ENCODE results near the gene COL4A3.

COL4A3 gene

GRCh38 chr2:227339098-227339599, 174.7 kb downstream of the COL4A3 start:
- no peak for DNase-seq (ENCODE audit: low read depth, low spot score)

DNA sequence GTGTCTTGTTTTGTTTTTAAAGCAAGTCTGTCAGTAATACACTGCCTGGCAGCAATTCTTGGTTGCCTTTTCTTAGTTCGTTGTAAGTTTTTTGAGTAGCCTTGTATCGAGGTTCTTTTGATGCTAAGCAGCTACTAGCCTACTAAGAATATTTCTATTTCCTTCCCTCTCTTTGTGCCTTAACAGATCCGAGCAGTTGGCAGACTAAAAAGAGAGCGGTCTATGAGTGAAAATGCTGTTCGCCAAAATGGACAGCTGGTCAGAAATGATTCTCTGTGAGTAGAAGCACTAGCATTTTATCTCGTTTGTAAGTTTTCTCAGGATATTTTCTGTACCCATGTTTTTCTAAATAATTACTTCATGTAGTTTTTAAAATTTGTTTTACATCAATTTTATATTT, 175.7 kb downstream of the COL4A3 start:
- no peak for DNase-seq (ENCODE audit: low read depth, low spot score)

DNA sequence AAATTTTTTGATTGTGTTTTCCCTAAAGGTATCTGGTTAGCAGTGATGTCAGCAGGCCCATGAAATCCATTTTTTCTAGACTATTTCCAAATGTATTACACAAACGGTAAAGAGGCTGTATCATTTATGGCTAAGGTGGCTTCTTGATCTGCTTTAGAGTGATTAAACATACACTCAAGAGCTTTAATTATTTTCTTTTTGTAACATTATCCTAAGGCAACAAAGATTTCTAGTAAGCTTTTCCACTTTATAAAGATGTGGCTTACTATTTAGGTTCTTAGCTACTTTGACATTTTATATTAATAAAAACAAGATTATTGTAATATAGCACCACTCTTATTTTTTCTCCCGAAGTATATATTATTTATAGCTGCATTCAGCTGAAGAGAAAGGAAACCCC, 177.1 kb downstream of the COL4A3 start:
- DNase-seq (ENCODE audit: low read depth, low spot score): no peak

DNA sequence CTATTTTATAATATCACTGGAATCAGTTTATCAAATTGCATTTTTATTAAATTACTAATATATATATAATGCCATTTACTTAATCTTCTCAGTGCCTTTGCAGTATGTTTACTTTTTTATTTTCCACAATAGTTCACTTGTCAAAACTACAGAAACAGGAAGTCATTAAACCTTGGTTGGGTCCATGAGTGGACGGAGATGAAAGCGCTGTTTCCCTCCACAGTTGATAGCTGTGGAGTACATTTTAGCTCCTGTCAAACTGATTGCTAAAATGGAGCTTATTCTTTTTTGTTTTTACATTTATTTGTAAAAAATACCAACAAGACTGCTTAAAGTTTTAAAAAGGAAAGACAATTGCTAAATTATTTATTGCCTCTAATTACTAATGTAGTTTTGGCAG, 179.8 kb downstream of the COL4A3 start:
- no peak for DNase-seq (ENCODE audit: low read depth, low spot score)

- no peak for DNase-seq (ENCODE audit: low read depth, low spot score)
These were observed 182.7 kb downstream of the COL4A3 start for GRCh38 chr2:227347117-227347516.

GRCh38 chr2:227348324-227348723, 183.9 kb downstream of the COL4A3 start:
- no peak for DNase-seq (ENCODE audit: low read depth, low spot score)

DNA sequence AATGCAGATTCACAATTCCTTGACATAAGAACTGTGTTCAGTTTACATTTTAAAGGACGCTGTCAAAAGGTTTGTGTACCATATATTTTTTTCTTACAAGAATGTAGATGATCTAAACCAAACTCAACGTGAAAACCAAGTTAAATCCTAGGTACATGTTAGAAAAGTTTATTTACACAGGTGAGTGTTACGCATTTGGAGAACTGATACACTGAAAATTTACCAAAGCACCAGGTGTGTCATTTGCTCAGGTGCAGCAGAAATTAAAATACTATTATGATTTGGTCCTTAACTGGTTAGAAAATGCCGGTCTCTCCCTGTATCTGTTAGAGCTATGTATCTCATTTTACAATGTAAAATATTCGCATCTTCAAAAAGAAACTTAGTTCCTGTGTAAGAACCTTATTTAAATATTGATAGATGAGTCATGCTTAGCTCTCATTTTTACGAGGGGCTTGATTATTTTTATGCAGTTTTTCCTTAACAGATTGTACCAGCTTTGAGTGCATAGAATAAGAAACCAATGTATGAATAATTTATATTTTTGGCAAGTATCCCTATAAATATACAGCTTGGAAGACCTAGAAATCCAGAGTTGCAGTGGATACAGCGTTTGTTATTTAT, 185.7 kb downstream of the COL4A3 start:
- no peak for DNase-seq (ENCODE audit: low read depth, low spot score)

- no peak for DNase-seq (ENCODE audit: low read depth, low spot score)
These were observed 187.2 kb downstream of the COL4A3 start for GRCh38 chr2:227351639-227352038.

DNA sequence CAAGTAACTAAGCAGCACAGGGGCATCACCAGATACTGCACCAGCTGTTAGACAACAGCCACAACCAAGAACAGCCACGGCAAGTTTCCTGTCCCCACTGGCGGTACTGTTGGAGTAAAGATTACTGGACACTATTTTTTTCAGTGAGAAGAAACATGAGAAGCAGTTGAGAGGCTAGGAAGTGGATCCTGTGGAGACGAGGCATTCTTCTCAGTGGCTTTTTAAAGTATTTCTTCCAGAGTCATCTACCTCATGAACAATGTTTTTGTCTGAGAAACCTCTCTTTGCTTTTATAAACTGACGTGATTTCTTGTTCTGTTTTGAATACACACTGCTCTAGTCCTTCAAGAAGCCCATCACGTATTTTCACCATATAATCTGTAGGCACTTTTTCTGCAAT, 195.9 kb downstream of the COL4A3 start:
- no peak for DNase-seq (ENCODE audit: low read depth, low spot score)

DNA sequence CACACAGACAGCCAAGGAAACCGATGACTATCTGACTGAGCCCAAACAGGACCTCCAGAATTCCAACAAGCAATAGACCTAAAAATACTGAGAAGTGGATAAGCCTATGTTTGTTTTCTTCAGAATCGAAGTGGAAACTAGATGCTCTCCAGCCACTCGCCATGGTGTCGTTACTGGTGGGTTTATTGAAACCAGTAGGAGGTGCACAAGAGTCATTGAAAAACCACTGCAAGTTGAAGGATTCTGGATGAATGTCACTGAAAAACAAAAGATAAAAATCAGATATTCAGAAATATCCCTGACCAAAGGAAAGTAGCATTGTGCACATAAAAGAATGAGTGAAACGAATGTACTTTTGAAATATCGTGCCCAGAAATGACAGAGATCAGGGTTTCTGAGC, 199.3 kb downstream of the COL4A3 start:
- no peak for DNase-seq (ENCODE audit: low read depth, low spot score)

Data from ELF-1 (cell line).